ENCODE data around the gene CD55. TPM values are rescaled to one million over a fixed set of nuclear protein-coding genes. Genes with fewer than 3 reads are reported as not detected.

CD55 gene
- total RNA-seq, 1 donor from 2014 or later: 25.5 TPM

GRCh38 chr1:207329469-207329868 lies 8.0 kb downstream of the CD55 start:
- H3K27ac Mint-ChIP-seq (ENCODE audit: unreplicated experiment): no peak overlapping the region
- H3K27me3 Mint-ChIP-seq (ENCODE audit: unreplicated experiment): no peaks in the 10 kb centered on the region
- no peak for TF ChIP-seq CTCF (IDR thresholded peaks at IDR 0.05; ENCODE audit: partially characterized antibody, unreplicated experiment)
- H3K9me3 Mint-ChIP-seq (ENCODE audit: unreplicated experiment): no peaks in the 10 kb centered on the region
- no peaks in the 10 kb centered on the region for H3K4me1 Mint-ChIP-seq (ENCODE audit: low read depth, unreplicated experiment)
- H3K36me3 Mint-ChIP-seq (ENCODE audit: unreplicated experiment): peaks cover 10% of the 10 kb centered on the region
- no peak overlapping the region for H3K4me3 Mint-ChIP-seq (ENCODE audit: unreplicated experiment)
- no peak for DNase-seq

- Mint-ChIP-seq H3K36me3 (ENCODE audit: unreplicated experiment) (peaks cover 10% of the 10 kb centered on the region), H3K4me1 (ENCODE audit: low read depth, unreplicated experiment) (no peaks in the 10 kb centered on the region), H3K4me3 (ENCODE audit: unreplicated experiment) (no peak overlapping the region), H3K27ac (ENCODE audit: unreplicated experiment) (no peak overlapping the region), H3K9me3 (ENCODE audit: unreplicated experiment) (no peaks in the 10 kb centered on the region), H3K27me3 (ENCODE audit: unreplicated experiment) (no peaks in the 10 kb centered on the region)
- TF ChIP-seq CTCF (IDR thresholded peaks at IDR 0.05; ENCODE audit: partially characterized antibody, unreplicated experiment): no peak
- no peak for DNase-seq
These were observed 8.7 kb downstream of the CD55 start for GRCh38 chr1:207330011-207330710.

- H3K9me3 Mint-ChIP-seq (ENCODE audit: unreplicated experiment): no peaks in the 10 kb centered on the region
- H3K27me3 Mint-ChIP-seq (ENCODE audit: unreplicated experiment): no peaks in the 10 kb centered on the region
- TF ChIP-seq CTCF (IDR thresholded peaks at IDR 0.05; ENCODE audit: partially characterized antibody, unreplicated experiment): no peak
- no peak for DNase-seq
- H3K4me1 Mint-ChIP-seq (ENCODE audit: low read depth, unreplicated experiment): peaks cover 1% of the 10 kb centered on the region
- no peak overlapping the region for H3K4me3 Mint-ChIP-seq (ENCODE audit: unreplicated experiment)
- H3K27ac Mint-ChIP-seq (ENCODE audit: unreplicated experiment): no peak overlapping the region
- peaks cover 10% of the 10 kb centered on the region for H3K36me3 Mint-ChIP-seq (ENCODE audit: unreplicated experiment)
These were observed 10.2 kb downstream of the CD55 start for GRCh38 chr1:207331354-207332313.

GRCh38 chr1:207333009-207333600 lies 11.6 kb downstream of the CD55 start:
- Mint-ChIP-seq H3K4me3 (ENCODE audit: unreplicated experiment) (no peak overlapping the region), H3K27ac (ENCODE audit: unreplicated experiment) (no peak overlapping the region), H3K36me3 (ENCODE audit: unreplicated experiment) (peaks cover 10% of the 10 kb centered on the region)

More at GRCh38 chr1:207333009-207333600, 11.6 kb downstream of the CD55 start:
- peaks cover 8% of the 10 kb centered on the region for H3K4me1 Mint-ChIP-seq (ENCODE audit: low read depth, unreplicated experiment)
- no peaks in the 10 kb centered on the region for H3K27me3 Mint-ChIP-seq (ENCODE audit: unreplicated experiment)
- no peaks in the 10 kb centered on the region for H3K9me3 Mint-ChIP-seq (ENCODE audit: unreplicated experiment)
- TF ChIP-seq CTCF (IDR thresholded peaks at IDR 0.05; ENCODE audit: partially characterized antibody, unreplicated experiment): no peak
- DNase-seq: no peak
